ENCODE results near the gene PGRMC2. TPM values are rescaled to one million over a fixed set of nuclear protein-coding genes. Genes with fewer than 3 reads are reported as not detected.

Gene PGRMC2, protein sequence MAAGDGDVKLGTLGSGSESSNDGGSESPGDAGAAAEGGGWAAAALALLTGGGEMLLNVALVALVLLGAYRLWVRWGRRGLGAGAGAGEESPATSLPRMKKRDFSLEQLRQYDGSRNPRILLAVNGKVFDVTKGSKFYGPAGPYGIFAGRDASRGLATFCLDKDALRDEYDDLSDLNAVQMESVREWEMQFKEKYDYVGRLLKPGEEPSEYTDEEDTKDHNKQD
- total RNA-seq (64.7 TPM), polyA plus RNA-seq (69.8 TPM)

DNA sequence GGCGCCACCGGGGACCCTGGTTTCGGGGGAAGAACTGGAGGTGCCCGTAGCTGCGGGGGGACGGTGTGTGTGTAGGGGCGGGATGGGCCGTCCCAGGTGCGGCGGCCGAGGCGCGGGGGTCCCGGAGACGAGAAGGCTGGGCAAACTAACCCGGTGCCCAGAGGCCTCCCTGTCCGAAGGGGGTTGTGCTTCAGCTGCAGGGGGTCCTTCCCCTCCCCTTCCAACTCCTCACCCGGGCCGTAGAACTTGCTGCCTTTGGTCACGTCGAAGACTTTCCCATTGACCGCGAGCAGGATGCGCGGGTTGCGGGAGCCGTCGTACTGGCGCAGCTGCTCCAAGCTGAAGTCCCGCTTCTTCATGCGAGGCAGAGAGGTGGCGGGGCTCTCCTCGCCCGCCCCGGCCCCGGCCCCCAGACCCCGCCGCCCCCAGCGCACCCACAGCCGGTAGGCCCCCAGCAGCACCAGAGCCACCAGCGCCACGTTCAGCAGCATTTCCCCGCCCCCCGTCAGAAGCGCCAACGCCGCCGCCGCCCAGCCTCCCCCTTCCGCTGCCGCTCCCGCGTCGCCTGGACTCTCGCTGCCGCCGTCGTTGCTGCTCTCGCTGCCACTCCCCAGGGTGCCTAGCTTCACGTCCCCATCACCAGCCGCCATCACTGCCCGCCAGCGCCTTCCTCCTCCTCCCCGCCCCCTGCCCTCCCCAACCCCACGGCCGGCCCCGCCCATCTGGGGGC lies at the start of gene PGRMC2:
PGRMC2 (minus strand) TSS at position 673 of the 730 bp plus-strand sequence; CDS start at position 650, 23 bp downstream.
- H3K4me1 ChIP-seq (ENCODE audit: insufficient read depth): no peaks in the 10 kb centered on the region
- H3K27ac ChIP-seq (ENCODE audit: low read depth): peak within 1 kb of the TSS; percentile 95
- WGBS: under 1% methylated on average over 66 of the region's 67 CpGs
- H3K36me3 ChIP-seq (ENCODE audit: insufficient read depth): no peaks in the 10 kb centered on the region
- DNase-seq (ENCODE audit: extremely low spot score): no peak
- H3K4me3 ChIP-seq (ENCODE audit: low read depth, low read length): peak within 1 kb of the TSS; percentile 91

DNA sequence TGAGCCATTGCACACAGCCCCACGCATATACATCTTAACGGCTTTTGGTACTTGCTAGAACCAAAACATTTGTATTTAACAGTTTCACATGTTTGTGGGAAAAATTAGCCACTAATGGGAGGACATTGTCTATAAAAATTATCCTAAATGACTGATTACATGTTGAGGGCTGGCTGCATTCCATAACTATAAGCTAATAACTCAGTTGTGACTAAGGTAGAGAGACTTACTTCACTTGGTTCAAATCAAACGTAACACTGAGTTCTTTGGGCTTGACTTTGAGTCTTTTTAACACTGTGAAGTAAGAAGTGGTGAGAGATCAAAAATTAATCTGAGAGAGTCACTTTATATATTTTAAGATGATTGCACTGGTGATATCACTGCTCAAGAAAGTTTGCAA lies 47.9 kb upstream of the PGRMC2 start:
- H3K27ac ChIP-seq (ENCODE audit: low read depth): no peak overlapping the region
- 91% methylated on average over 3 of the region's 3 CpGs for WGBS
- no peak for DNase-seq (ENCODE audit: extremely low spot score)
- no peak overlapping the region for H3K4me3 ChIP-seq (ENCODE audit: low read depth, low read length)
- H3K4me1 ChIP-seq (ENCODE audit: insufficient read depth): no peaks in the 10 kb centered on the region
- H3K36me3 ChIP-seq (ENCODE audit: insufficient read depth): no peaks in the 10 kb centered on the region

DNA sequence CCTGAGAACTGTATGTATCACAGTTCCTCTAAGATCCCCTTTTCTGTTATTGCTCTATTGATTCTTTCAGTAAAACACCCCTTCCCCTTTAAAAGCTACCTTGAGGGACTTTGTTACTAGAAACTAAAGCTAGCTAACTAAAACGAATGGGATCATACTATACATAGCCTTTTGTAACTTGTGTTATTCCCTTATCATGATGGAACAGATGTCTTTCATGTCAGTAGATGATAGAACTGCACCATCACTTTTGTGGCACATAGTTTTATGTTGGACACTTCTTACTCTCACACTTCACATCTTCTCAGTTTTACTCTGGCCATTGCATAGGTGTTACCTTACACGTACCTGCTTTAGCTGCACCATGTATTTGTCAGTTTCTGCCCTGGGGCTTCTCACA lies 46.6 kb upstream of the PGRMC2 start:
- Histone ChIP-seq H3K4me3 (ENCODE audit: low read depth, low read length) (no peak overlapping the region), H3K36me3 (ENCODE audit: insufficient read depth) (no peaks in the 10 kb centered on the region), H3K4me1 (ENCODE audit: insufficient read depth) (no peaks in the 10 kb centered on the region), H3K27ac (ENCODE audit: low read depth) (no peak overlapping the region)
- WGBS: 71% methylated on average over 2 of the region's 2 CpGs
- DNase-seq (ENCODE audit: extremely low spot score): no peak

DNA sequence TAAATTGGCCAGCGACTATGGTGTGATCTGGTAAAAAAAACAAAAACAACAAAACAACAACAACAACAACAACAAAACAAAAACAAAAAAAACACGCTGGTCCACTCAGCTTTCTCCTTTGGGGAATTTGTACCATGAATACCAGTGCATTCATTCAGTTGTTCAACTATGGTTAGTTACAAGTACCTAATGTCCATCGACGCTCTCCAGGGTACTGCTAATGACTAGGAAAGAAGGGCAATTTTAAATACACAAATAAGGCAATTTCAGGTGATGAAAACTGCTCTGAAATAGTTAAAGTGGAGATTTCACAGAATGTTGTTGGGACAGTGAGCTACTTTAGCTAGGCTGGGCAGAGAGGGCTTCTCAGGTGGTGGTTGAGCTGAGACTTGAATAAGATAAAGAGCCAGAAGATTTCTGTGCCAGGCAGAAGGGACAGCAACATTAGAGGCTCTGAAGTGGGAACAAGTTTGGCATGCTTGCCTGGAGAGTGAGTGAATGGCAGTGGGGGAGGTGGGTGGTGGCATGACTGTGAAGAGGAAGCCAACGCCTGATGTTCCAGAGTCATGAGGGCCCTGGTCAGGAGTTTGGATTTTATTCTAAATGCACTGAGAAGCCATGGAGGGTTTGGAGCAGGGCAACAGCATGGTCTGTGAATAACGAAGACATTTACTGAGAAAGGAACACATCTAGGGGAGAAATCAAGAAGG lies 45.9 kb upstream of the PGRMC2 start:
- WGBS: 90% methylated on average over 6 of the region's 6 CpGs
- Histone ChIP-seq H3K4me1 (ENCODE audit: insufficient read depth) (no peaks in the 10 kb centered on the region), H3K36me3 (ENCODE audit: insufficient read depth) (no peaks in the 10 kb centered on the region), H3K27ac (ENCODE audit: low read depth) (no peak overlapping the region), H3K4me3 (ENCODE audit: low read depth, low read length) (no peak overlapping the region)
- no peak for DNase-seq (ENCODE audit: extremely low spot score)

DNA sequence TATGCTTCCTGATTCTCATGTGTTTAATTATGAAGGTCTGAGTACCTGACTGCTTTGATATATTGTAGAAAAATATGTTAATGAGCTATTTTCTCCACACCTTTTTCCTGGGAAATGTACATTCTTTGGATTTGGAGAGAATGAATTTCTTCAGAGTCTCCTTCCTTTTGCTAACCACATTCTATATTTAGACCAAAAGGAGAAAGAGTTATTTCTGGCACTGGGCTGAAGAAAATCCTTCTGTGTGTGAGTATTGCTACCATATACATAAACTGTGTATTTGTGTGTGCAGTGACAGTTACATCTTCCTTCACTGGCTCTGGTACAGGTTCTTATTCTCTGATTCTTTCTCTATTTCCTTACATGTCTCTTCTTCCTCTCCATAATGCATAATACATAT lies 44.5 kb upstream of the PGRMC2 start:
- no peaks in the 10 kb centered on the region for H3K4me1 ChIP-seq (ENCODE audit: insufficient read depth)
- no peak overlapping the region for H3K4me3 ChIP-seq (ENCODE audit: low read depth, low read length)
- no peaks in the 10 kb centered on the region for H3K36me3 ChIP-seq (ENCODE audit: insufficient read depth)
- no peak for DNase-seq (ENCODE audit: extremely low spot score)
- no peak overlapping the region for H3K27ac ChIP-seq (ENCODE audit: low read depth)

DNA sequence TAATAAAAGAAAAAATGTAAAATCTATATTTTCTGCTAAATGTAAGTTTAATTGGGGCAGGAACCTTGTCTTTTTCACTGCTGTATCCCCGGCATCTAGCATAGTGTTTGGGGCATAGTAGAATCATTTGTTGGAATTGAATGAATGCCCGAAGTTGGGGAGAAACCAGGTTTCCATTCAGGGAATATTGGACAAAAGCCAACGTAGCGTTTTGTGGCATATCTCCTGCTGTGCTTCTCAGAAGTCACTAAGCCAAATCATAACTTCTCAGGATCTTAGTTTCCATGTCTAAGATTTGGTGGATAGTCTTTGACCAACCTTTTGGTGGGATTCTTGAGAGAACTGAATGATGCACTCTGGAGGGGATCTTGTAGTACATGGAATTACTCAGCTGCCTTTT lies 42.0 kb upstream of the PGRMC2 start:
- no peaks in the 10 kb centered on the region for H3K4me1 ChIP-seq (ENCODE audit: insufficient read depth)
- H3K4me3 ChIP-seq (ENCODE audit: low read depth, low read length): no peak overlapping the region
- DNase-seq (ENCODE audit: extremely low spot score): no peak
- H3K27ac ChIP-seq (ENCODE audit: low read depth): no peak overlapping the region
- no peaks in the 10 kb centered on the region for H3K36me3 ChIP-seq (ENCODE audit: insufficient read depth)
- WGBS: 79% methylated on average over 4 of the region's 4 CpGs

DNA sequence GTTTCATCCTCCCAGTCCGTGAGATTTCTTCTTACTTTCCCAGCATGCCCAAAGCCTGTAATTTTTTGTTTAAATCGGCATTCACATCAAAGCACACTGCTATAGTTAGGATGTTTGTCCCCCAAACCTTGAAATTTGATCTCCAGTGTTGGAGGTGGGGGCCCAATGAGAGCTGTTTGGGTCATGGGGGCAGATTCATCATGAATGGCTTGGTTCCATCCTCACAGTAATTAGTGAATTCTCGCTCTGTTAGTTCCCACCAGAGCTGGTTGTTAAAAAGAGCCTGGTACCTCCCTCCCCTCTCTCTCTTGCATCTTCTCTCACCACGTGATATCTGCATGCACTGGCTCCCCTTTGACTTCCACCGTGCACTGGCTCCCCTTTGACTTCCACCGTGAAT lies 40.5 kb upstream of the PGRMC2 start:
- Histone ChIP-seq H3K27ac (ENCODE audit: low read depth) (no peak overlapping the region), H3K4me1 (ENCODE audit: insufficient read depth) (no peaks in the 10 kb centered on the region), H3K4me3 (ENCODE audit: low read depth, low read length) (no peak overlapping the region), H3K36me3 (ENCODE audit: insufficient read depth) (no peaks in the 10 kb centered on the region)
- no peak for DNase-seq (ENCODE audit: extremely low spot score)
- 76% methylated on average over 6 of the region's 6 CpGs for WGBS

DNA sequence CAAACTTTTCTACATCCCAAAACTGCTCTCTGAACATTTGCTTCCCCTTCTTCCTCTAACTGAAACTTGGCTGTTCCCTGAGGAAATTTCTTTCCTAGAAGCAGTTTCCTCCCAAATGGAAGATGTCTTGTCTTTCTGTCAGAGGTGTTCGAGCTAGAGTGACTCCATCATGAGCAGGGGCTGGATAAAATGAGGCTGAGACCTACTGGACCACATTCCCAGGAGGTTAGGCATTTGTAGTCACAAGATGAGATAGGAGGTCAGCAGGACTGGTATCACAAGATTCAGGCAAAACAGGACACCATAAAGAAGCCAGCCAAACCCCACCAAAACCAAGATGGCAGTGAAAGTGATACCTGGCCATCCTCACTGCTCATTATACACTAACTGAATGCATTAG lies 35.8 kb upstream of the PGRMC2 start:
- H3K4me1 ChIP-seq (ENCODE audit: insufficient read depth): no peaks in the 10 kb centered on the region
- H3K27ac ChIP-seq (ENCODE audit: low read depth): no peak overlapping the region
- DNase-seq (ENCODE audit: extremely low spot score): no peak
- H3K36me3 ChIP-seq (ENCODE audit: insufficient read depth): no peaks in the 10 kb centered on the region
- H3K4me3 ChIP-seq (ENCODE audit: low read depth, low read length): no peak overlapping the region
- 69% methylated on average over 1 of the region's 1 CpG for WGBS

DNA sequence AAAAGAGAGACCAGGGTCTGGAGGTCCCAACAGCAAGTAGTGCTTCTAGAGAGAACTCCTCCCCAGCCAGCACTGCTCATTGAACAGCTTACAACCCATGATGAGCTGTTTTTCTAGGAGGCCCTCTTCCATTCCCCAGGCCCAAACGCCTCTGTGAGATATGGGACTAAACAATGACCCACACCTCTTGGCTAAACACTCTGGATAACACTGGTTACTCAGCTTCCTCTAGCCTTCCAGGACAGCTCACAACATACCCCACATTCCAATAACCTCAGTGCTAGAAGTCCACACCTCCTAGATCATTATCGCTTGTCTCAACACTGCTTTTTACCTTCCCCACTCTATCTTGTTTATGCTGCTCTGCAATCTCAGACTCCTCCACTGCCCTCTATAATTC lies 35.4 kb upstream of the PGRMC2 start:
- no peak overlapping the region for H3K4me3 ChIP-seq (ENCODE audit: low read depth, low read length)
- no peaks in the 10 kb centered on the region for H3K36me3 ChIP-seq (ENCODE audit: insufficient read depth)
- WGBS: 44% methylated on average over 2 of the region's 2 CpGs
- H3K4me1 ChIP-seq (ENCODE audit: insufficient read depth): no peaks in the 10 kb centered on the region
- H3K27ac ChIP-seq (ENCODE audit: low read depth): no peak overlapping the region
- no peak for DNase-seq (ENCODE audit: extremely low spot score)

DNA sequence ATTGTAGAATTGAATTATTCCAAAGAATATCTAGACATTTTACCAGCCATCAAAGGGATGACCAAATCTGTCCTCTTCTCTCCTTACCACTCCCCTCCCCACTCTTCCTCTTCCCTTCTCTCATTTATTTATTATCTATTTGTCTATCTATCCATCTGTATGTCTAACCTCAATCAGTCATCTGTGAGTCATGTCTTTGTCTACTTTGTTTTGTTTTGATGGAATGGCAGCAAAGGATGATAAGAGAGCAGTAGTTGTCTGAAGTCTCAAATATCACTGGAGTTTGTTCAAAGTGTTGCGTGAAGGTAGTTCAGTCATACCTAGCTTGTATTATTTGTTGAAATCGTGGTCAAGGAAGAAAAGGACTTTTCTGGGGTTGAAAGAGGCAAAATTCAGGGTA lies 34.7 kb upstream of the PGRMC2 start:
- no peak for DNase-seq (ENCODE audit: extremely low spot score)
- no peaks in the 10 kb centered on the region for H3K4me1 ChIP-seq (ENCODE audit: insufficient read depth)
- WGBS: 80% methylated on average over 2 of the region's 2 CpGs
- H3K36me3 ChIP-seq (ENCODE audit: insufficient read depth): no peaks in the 10 kb centered on the region
- no peak overlapping the region for H3K27ac ChIP-seq (ENCODE audit: low read depth)
- H3K4me3 ChIP-seq (ENCODE audit: low read depth, low read length): no peak overlapping the region

DNA sequence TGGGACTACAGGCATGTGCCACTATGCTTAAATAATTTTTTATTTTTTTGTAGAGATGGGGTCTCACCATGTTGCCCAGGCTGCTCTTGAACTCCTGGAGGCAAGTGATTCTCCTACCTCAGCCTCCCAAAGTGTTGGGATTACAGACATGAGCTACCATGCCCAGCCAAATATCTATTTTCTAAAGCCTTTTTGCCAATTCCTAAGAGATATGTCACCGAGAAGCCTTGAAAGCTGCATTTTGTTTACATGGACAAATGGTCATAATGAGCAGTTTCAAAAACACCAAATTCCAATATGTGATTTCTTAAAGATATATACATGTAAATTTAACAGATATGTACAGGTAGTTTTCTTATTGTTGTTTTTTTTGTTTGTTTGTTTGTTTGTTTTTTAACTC lies 33.0 kb upstream of the PGRMC2 start:
- H3K27ac ChIP-seq (ENCODE audit: low read depth): no peak overlapping the region
- no peak overlapping the region for H3K4me3 ChIP-seq (ENCODE audit: low read depth, low read length)
- no peaks in the 10 kb centered on the region for H3K4me1 ChIP-seq (ENCODE audit: insufficient read depth)
- 91% methylated on average over 1 of the region's 1 CpG for WGBS
- DNase-seq (ENCODE audit: extremely low spot score): no peak
- H3K36me3 ChIP-seq (ENCODE audit: insufficient read depth): no peaks in the 10 kb centered on the region

DNA sequence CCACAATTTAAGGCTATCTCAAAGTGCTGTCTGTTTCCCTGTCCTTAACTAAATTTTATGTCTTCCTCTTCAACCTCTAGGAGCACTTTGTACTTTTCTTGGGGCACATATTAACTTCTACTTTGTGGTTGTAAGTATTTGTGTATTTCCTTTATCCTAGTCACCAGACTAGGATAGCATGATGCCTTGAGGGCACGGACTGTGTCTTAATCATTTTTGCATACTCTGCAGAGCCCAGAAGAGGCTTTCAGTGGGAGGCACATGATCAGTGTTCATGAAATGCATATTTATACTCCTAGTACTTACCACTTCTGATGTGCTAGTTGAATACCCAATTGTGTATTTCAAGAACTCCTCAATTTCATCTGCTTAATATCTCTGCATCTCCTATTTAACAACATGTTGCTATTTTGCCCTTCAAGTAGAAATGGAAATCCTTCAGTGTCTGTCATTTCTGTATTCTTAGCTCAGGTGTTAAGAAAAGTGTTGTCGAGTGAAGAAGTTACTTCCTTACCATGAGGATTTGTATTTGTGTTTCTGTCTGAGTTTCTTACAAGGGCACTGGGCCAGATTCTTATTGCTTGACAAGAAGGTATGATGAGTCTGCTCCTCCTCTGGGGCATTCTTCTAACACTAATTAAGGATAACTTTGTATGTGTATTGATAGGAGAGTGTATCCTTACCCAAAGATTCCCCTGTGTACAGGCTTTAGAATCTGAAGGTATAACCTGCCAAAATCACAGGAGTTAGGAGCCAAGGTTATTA lies 28.3 kb upstream of the PGRMC2 start:
- Histone ChIP-seq H3K36me3 (ENCODE audit: insufficient read depth) (no peaks in the 10 kb centered on the region), H3K4me1 (ENCODE audit: insufficient read depth) (no peaks in the 10 kb centered on the region), H3K27ac (ENCODE audit: low read depth) (no peak overlapping the region), H3K4me3 (ENCODE audit: low read depth, low read length) (no peak overlapping the region)
- no peak for DNase-seq (ENCODE audit: extremely low spot score)
- WGBS: 86% methylated on average over 2 of the region's 2 CpGs

DNA sequence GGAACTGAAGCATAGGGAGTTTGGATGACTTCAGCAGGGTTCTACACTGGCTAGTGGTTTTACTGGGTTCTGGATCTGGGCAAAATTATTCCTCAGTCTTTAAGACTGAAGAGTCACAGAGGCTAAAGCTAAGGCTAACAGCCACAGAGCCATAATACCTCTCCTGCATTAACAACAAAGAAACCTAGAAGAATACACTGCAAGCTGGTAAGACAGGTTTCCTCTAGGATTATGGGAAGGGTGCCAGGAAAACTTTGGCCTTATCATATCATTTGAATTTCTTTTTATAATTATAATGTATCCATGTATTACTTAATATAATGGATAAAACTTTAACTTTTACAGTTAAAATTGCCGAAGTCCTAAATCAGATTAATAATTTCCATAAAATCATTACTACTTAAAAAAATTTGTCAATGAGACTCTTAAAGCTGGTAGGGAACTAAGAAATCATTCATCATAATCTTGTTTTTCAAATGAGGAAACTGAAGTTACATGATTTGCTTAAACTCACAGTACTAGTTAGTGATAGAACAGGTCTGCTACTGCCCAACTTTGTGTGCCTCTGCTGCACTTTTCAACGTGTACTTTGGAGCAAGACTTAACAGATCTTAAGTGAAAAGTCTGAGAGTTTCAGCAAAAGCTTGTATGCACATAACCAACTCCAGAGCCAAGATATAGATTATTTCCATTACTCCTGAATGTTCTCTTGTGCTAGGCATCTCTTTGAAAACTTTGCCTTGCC lies 24.2 kb upstream of the PGRMC2 start:
- Histone ChIP-seq H3K4me1 (ENCODE audit: insufficient read depth) (no peaks in the 10 kb centered on the region), H3K36me3 (ENCODE audit: insufficient read depth) (no peaks in the 10 kb centered on the region), H3K4me3 (ENCODE audit: low read depth, low read length) (no peak overlapping the region), H3K27ac (ENCODE audit: low read depth) (peak overlapping the region; percentile 45)
- 73% methylated on average over 2 of the region's 2 CpGs for WGBS
- DNase-seq (ENCODE audit: extremely low spot score): no peak

Measured in urinary bladder (tissue), 4 donors.